Measurements from ENCODE around the gene AGAP2.

AGAP2 gene

DNA sequence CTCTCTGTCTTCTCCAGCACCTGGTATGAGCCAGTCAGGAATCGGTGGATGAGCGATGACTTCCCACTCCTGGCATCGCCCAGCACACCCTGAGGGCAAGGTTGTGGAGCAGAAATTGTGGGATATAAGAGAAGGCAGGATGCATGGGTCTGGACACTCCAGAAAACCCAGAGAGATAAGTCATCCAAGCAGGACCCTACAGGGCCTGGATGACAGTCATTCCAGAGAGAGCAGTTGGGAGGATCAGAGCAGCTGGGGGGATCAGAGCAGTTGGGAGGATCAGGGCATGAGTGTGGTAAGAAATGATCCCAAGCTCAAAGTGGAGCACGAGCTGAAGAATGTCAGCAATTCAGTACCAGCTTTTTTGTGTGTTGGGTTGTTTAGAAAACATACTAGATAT, 4.0 kb downstream of the AGAP2 start:
- no peak for DNase-seq (ENCODE audit: low read depth)
- H3K4me3 ChIP-seq (ENCODE audit: low read length) = no peak overlapping the region
- TF ChIP-seq, protein P1, sequence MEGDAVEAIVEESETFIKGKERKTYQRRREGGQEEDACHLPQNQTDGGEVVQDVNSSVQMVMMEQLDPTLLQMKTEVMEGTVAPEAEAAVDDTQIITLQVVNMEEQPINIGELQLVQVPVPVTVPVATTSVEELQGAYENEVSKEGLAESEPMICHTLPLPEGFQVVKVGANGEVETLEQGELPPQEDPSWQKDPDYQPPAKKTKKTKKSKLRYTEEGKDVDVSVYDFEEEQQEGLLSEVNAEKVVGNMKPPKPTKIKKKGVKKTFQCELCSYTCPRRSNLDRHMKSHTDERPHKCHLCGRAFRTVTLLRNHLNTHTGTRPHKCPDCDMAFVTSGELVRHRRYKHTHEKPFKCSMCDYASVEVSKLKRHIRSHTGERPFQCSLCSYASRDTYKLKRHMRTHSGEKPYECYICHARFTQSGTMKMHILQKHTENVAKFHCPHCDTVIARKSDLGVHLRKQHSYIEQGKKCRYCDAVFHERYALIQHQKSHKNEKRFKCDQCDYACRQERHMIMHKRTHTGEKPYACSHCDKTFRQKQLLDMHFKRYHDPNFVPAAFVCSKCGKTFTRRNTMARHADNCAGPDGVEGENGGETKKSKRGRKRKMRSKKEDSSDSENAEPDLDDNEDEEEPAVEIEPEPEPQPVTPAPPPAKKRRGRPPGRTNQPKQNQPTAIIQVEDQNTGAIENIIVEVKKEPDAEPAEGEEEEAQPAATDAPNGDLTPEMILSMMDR (conservative IDR thresholded peaks at IDR 0.05; ENCODE audit: low read length) = no peak

DNA sequence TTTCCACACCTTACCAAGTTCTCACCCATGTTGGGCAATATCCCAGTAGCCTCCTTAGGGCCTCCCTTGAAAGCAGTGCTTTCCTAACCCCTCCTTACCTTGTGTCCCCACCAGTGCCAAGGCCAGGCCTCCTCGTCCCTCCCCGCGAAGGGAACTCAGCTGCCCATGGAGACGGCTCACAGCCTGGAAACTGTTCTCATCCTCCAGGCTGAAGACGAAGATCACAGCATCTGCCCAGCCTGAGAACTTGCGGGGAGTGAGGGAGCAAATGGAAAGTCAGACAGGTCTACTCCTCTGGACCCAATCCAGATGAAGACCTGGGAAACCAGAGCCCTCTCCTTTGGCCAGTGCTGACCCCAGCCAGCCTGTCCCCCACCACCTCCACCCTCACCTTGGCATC, 4.6 kb downstream of the AGAP2 start:
- no peak overlapping the region for H3K4me3 ChIP-seq (ENCODE audit: low read length)
- DNase-seq (ENCODE audit: low read depth) = no peak
- TF ChIP-seq, protein P1 (conservative IDR thresholded peaks at IDR 0.05; ENCODE audit: low read length) = no peak

DNA sequence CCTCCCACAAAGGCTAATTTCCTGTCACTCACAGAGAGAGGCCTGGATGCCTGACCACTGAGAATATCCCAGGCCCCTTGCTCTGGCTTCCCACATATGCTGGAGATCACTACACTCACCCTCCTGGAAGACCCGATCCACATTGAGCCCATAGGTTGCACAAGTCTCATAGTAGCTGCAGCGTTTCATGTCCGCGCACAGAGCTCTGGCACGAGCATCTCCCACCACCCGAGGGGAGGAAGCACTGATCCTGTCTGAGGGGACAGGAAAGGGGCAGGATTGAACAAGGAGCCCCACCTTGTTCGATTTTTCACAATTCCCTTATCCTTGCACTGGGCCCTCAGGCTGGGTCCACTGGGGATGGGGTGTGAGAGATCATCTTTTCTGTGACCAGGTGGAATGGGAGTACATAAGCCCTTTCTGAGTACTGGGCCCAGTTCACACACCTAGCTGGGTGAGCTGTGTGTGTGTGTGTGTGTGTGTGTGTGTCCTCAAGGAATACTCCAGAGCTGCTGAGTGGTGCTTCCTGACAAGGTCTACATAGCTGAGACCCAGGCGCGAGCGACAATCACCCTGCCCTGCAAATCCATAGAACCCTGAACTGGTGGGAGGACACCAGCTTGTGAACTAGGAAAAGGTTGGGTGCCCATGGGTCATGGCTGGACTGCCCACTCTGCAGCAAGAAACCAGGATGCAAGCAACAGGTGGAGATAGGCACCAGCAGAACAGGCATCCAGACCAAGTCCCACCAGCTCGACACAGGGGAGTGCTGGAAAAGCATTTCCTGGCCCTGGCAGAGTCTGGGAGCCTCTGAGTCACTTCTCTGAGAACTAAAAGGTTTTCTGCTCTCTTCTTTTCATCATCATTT, 5.6 kb downstream of the AGAP2 start:
- DNase-seq (ENCODE audit: low read depth) = no peak
- H3K4me3 ChIP-seq (ENCODE audit: low read length) = no peak overlapping the region
- TF ChIP-seq, protein P1 (conservative IDR thresholded peaks at IDR 0.05; ENCODE audit: low read length) = no peak

DNA sequence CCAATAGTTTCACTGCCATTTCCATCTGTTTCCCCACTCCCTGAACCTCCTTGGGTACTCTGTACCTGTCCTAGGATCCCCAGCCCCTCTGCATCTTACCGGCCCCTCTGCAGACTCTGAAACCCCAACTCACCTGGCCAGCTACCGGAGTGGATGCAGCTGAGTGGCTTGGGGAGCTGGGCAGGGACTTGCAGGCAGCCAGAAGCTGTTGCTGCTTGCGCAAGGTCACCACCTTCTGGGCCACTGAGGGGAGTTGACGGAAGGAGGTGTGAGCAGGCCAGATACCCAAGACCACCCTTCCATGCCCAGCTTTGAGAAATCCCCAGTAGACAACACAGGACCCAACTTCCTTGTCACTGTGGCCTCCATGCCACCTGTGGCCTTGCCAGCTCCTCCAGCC, 6.3 kb downstream of the AGAP2 start:
- TF ChIP-seq, protein P1 (conservative IDR thresholded peaks at IDR 0.05; ENCODE audit: low read length) = no peak
- no peak overlapping the region for H3K4me3 ChIP-seq (ENCODE audit: low read length)
- no peak for DNase-seq (ENCODE audit: low read depth)

DNA sequence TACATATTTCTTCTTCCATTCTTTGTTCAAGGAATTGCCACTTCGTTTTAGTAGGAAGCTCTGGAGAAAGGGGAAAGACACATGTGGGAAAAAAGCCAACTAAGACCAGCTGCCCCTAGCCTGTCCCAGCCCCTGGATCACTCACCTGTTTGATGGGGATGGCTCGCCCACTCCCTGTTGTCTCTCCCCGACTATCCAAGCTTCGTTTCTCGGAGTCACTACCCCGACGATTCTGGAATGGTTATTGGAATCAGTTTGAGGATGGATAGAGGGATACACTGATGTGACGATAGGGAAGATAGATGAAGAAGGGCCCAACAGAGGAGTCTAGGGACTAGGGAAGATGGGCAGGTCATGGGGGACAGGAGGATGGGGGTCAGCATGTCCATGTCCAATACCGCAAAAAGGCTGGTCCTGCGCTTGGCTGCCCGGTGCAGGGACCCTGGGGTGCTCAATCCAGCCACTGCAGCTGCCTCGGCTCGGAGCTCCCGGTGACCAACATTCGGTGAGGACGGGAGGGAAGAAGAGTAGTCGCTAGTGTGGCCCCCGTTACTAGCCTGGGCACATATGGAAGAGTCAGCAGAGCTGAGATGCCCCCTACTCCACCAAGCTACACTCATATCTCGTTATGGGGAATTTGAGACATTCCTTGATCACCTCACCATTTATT, 7.0 kb downstream of the AGAP2 start:
- TF ChIP-seq, protein P1 (conservative IDR thresholded peaks at IDR 0.05; ENCODE audit: low read length) = no peak

DNA sequence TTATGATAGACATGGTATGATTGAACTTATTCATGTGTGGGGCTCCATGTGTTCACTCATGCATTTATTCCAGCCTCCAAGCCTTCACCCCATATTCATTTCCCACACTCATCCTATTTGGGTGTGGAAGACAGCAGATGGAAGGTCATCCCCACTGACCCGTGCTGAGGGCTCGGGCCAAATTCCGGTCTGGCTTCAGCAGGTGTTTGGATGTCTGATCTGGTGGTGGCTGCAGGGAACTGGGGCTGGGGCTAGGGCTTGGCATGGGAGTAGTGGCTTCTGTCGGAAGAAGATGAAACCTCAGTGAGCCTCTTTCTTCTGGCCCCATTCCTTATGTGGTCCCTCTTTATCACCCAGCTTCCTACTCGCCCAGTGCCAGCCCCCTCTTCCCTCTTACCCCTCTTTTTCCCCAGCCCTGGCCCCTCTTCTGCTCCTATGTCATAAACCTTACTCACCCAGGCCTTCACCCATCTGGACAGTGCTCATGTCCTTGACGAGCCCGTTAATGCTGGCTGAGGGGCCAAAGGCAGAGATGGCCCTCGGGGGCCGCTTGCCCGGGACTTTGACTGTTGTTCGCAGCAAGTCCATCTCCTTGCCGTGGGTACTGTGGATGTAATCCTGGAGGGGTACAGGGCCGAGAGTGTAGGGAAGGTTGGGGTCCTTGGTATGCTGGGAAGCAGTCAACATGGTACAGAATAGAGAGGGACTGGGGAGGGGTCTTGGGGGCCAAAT, 8.0 kb downstream of the AGAP2 start:
- DNase-seq (ENCODE audit: low read depth) = no peak
- H3K4me3 ChIP-seq (ENCODE audit: low read length) = no peak overlapping the region
- TF ChIP-seq, protein P1 (conservative IDR thresholded peaks at IDR 0.05; ENCODE audit: low read length) = no peak

More for the DNA sequence above, 7.0 kb downstream of the AGAP2 start:
- DNase-seq (ENCODE audit: low read depth) = no peak
- no peak overlapping the region for H3K4me3 ChIP-seq (ENCODE audit: low read length)
